GM19372 (cell line): ENCODE data around the gene KIFC1.
"Not testable (repeated sequence)": the region's sequence is repeated elsewhere in the genome, so short reads cannot be mapped to it uniquely, and the experiment has no call there.

ENCODE experiments used
- ATAC-seq: cut with Tn5 transposase; IDR thresholded peaks from one replicate; pipeline ENCODE4 v1.9.1; 2021; ENCODE audit warnings: mild to moderate bottlenecking, low read depth, moderate library complexity; ENCODE audit not compliant: unreplicated experiment

The KIFC1 gene

GRCh38 chr6:33391278-33391921, at the start of gene KIFC1:
TSS of gene KIFC1 (plus strand) at chr6:33391823. CDS start at chr6:33391986, 163 bp downstream.
- ATAC-seq: peak; percentile 83

DNA sequence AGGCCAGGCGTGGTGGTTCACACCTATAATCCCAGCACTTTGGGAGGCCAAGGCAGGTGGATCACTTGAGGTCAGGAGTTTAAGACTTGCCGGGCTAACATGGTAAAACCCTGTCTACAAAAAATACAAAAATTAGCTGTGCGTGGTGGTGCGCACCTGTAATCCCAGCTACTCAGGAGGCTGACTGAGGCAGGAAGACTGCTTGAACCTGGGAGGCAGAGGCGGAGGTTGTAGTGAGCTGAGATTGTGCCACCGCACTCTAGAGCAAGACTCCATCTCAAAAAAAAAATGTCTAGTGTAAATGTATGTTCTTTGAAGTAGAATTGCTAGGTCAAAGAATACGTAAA, 48.0 kb upstream of the KIFC1 start:
- not testable (repeated sequence) for ATAC-seq

- no peak for ATAC-seq
These were observed 47.5 kb upstream of the KIFC1 start for GRCh38 chr6:33343953-33344611.

- ATAC-seq: no peak
These were observed 46.6 kb upstream of the KIFC1 start for GRCh38 chr6:33344701-33345697.

GRCh38 chr6:33346972-33347371, 44.7 kb upstream of the KIFC1 start:
- not testable (repeated sequence) for ATAC-seq

DNA sequence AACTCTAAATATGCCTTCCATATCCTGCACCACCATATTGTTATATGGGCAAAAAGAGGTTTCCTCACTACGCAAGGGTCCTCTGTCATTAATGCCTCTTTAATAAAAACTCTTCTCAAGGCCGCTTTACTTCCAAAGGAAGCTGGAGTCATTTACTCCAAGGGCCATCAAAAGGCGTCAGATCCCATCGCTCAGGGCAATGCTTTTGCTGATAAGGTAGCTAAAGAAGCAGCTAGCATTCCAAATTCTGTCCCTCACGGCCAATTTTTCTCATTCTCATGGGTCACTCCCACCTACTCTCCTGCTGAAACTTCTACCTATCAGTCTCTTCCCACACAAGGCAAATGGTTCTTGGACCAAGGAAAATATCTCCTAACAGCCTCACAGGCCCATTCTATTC, 43.8 kb upstream of the KIFC1 start:
- ATAC-seq: no peak

DNA sequence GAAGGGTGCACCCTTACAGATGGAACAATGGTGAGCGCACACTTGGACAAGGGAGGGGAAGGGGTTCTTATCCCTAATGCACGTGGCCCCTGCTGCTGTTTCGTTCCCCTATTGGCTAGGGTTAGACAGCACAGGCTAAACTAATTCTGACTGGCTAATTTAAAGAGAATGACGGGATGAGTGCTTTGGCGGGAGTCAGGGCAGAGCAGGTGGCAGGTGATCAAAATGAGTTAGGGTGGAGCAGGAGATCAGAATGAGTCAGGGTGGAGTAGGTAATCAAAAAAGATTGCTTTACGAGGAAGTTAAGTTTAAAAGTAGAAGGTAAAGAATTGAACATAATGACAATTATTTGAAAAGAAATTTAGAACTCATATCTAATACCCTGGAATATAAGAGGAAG, 35.8 kb upstream of the KIFC1 start:
- ATAC-seq: not testable (repeated sequence)

GRCh38 chr6:33356295-33356694, 35.3 kb upstream of the KIFC1 start:
- no peak for ATAC-seq

DNA sequence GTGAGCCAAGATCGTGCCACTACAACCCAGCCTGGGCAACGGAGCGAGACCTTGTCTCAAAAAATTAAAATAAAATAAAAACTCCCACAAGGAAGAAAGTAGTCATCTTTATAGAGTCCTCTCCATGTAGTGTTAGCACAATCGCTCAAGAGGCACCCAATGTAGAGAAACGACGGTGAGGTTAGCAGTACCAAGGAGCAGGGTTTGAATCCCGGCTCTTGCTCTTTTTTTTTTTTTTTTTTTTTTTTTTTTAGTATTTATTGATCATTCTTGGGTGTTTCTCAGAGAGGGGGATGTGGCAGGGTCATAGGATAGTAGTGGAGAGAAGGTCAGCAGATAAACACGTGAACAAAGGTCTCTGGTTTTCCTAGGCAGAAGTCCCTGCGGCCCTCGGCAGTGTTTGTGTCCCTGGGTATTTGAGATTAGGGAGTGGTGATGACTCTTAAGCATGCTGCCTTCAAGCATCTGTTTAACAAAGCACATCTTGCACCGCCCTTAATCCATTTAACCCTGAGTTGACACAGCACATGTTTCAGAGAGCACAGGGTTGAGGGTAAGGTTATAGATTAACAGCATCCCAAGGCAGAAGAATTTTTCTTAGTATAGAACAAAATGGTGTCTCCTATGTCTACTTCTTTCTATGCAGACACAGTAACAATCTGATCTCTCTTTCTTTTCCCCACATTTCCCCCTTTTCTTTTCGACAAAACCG, 34.3 kb upstream of the KIFC1 start:
- not testable (repeated sequence) for ATAC-seq

DNA sequence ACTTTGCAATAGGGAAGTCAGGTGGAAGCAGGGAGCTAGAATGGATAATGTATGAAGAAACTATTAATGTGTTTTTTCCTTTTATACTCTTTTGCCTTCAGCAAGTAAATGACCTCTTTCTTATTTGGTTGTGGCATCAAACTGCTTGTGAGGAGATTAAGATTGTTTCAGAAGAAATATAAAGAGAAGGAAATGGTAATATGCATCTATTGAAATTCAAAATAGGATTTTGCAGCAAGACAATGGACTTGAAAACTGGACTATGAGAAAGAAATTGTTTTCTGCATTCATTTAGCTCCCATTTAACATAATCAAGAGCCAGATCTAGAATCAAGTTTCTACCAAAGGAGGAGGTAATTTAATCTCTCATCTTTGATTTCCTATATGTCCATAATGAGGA, 32.3 kb upstream of the KIFC1 start:
- ATAC-seq: no peak

- not testable (repeated sequence) for ATAC-seq
These were observed 28.1 kb upstream of the KIFC1 start for GRCh38 chr6:33363486-33363885.

DNA sequence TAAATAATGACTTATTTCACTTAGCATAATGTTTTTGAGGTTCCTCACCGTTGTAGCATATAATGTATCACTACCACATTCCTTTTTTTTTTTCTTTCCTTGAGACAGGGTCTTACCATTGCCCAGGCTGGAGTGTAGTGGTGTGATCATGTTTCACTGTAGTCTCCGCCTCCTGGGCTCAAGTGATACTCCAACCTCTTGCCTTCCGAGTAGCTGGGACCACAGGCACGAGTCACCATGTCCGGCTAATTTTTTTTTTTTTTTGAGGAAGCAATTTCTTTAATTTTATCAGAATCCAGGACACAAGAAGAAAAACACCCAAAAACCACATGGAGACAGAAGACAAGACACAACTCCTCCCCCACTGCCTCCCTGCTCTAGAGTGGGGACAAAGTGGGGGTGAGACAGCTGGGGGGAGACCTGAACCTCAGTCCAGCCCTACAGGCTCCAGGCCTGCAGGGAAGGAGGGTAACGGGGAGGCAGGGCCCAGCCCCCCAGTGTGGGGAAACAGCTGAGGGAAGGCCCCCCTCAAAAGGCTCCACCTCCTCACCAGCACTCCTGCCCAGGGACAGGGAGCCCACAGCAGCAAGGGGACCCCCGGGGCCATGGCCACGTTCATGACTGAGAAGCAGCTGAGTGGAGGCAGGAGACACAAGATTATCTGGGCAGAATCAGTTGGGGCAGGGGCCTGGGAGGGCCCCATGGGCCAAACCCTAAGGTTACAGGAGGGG, 27.0 kb upstream of the KIFC1 start:
- ATAC-seq: not testable (repeated sequence)

- ATAC-seq: not testable (repeated sequence)
These were observed 26.2 kb upstream of the KIFC1 start for GRCh38 chr6:33365206-33365971.

DNA sequence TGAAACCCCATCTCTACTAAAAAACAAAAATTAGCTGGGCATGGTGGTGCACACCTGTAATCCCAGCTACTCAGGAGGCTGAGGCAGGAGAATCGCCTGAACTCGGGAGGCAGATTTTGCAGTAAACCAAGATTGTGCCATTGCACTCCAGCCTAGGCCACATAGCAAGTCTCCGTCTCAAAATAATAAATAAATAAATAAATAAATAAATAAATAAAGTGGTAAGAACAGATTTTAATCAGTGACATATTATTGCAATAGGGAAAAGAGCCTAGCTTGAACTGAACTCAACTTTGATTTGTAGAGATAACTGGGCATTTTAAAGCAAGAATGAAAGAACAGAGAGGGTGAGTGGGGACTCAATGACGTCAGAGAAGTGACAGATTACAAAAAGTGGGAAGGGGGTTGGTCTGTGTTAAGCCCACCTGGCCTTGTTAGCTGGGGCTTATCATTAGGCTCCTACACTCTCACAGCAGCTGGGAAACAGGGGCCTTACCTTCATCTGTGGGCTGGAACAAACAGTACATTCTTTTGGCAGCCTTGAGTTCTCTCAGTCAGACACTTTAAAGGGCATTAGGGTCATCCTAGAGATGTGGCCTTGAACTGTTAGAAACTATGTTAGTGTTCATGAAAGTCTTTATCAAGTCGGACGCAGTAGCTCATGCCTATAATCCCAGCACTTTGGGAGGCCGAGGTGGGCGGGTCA, 24.5 kb upstream of the KIFC1 start:
- ATAC-seq: no peak

- ATAC-seq: not testable (repeated sequence)
These were observed 24.0 kb upstream of the KIFC1 start for GRCh38 chr6:33367715-33368025.

GRCh38 chr6:33371901-33372300, 19.7 kb upstream of the KIFC1 start:
- ATAC-seq: not testable (repeated sequence)

- no peak for ATAC-seq
These were observed 19.0 kb upstream of the KIFC1 start for GRCh38 chr6:33372526-33373123.
